HG03460 (cell line): ENCODE measurements around the gene COL25A1.

ENCODE experiments used
- ATAC-seq: cut with Tn5 transposase; IDR thresholded peaks from one replicate; pipeline ENCODE4 v1.9.1; 2021; ENCODE audit not compliant: unreplicated experiment

COL25A1 gene

DNA sequence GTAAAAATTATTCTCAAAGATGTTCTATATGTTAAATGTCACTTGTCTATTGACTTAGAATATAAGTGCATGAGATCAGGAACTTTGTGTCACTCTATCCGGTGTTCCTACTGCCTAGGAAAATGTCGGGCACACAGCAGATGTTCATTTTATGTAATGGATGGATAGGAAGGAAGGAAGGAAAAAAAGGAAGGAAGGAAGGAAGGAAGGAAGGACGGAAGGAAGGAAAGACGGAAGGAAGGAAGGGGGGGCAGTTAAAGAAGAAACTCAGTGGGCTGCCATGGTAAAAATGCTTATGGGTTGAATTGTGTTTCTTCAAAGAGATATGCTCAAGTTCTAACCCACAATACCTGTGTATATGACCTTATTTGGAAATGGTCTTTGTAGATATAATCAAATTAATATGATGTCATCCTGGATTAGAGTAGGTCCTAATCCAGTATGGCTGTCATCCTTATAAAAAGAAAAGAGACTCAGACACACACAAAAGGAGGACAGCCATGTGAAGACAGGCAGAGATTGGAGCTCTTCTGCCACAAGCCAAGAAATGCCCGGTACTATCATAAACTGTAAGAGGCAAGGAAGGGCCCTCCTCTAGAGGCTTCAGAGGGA lies 86.3 kb downstream of the COL25A1 start:
- no peak for ATAC-seq

- ATAC-seq = no peak
Measured at GRCh38 chr4:109215506-109215905, 87.0 kb downstream of the COL25A1 start.

GRCh38 chr4:109214622-109215301 lies 87.7 kb downstream of the COL25A1 start:
- ATAC-seq = no peak

DNA sequence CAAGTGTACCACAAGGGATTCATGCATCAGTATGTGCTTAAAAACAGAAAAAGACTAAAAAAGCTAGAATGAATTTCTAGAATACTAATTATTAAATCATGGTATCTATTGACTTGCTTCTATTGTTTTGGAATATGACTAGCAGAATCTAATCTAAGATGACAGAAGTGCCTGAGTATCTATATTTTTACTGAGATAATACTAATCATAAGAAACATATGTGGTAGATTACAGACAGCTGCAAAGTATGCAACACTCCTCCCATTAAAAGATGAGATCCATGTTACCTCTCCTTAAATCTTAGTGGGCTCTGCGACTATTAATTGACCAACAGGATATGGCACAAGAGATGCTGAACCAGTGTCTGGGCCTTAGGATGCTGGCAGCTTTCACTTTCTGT lies 89.4 kb downstream of the COL25A1 start:
- no peak for ATAC-seq

DNA sequence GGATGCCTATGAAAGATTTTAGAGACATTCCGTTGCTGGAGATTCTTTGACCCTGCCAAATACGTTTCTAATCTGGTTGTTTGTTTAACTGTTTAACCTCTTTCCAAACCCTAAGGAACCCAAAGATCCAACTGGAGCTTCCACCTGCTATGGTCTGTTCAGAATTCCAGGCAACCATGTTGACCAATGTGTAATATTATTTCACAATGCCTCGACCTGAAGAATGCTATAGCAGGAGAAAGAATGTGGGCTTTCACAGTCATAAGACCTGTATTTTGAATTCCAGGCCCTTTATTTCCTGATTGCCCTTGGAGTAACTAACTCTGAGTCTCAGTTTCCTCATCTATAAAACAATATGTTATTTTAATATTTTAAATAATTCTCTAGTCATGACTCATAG lies 90.8 kb downstream of the COL25A1 start:
- no peak for ATAC-seq

- ATAC-seq = no peak
Measured at GRCh38 chr4:109209647-109210046, 92.8 kb downstream of the COL25A1 start.

DNA sequence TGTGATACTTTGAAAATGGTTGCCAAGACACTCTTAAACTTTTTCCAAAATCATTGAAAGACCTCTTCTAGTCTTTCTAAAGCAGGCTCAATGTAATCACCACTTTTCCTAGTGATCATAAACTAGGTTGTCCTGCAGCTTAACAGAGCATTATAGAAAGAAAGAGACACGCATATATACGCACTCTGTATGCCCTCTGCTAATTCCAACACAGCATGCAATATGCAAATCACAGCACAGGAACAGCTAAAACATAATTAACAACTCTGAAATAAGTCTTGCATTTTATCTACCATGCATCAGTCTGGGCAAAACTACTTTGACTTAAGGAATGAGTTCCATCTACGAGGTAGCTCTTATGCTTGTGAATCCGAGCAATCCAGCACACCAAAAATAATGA lies 94.6 kb downstream of the COL25A1 start:
- ATAC-seq = no peak

DNA sequence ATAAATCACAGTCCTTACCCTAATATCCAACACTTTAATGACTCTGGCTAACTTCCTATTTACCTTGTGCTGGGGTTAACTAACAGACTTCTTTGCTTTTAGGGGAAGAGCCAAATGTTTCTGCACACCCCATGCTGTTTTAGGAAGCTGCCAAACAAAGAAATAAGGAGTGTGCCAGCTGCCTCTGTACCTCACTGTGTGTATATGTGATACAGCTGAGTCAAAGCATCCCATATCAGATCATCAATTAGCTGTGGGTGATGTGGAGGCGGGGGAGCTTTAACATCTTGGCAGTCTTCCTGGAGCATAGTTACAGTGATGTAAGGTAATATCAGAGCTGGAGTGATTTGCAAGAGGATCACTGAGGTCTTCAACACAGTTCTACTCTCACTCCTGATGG lies 95.4 kb downstream of the COL25A1 start:
- no peak for ATAC-seq

- ATAC-seq = no peak
Measured at GRCh38 chr4:109206620-109207019, 95.8 kb downstream of the COL25A1 start.

GRCh38 chr4:109205186-109205585 lies 97.3 kb downstream of the COL25A1 start:
- ATAC-seq = no peak

- no peak for ATAC-seq
Measured at GRCh38 chr4:109199585-109199984, 102.9 kb downstream of the COL25A1 start.

DNA sequence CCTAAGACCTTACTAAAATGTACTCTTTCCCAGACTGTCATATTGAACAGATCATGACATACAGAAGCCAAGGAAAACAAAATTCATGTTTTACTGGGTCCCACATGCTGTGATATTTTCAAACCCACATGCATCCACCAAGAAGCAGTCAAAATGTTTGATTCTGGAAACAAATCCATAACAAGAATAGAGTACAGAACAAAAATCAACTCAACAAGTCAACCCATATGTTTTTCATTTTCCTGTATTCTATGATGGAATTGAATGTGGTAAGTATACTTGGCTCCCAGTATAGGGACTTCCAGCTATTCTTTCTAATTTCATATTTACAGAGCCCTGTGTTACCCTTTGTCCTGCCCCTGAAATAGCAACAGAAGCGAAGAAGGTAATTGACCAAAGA lies 106.8 kb downstream of the COL25A1 start:
- ATAC-seq = no peak

- ATAC-seq = no peak
Measured at GRCh38 chr4:109191216-109191615, 111.2 kb downstream of the COL25A1 start.

GRCh38 chr4:109186458-109186945 lies 116.0 kb downstream of the COL25A1 start:
- no peak for ATAC-seq

- no peak for ATAC-seq
Measured at GRCh38 chr4:109185951-109186350, 116.5 kb downstream of the COL25A1 start.

DNA sequence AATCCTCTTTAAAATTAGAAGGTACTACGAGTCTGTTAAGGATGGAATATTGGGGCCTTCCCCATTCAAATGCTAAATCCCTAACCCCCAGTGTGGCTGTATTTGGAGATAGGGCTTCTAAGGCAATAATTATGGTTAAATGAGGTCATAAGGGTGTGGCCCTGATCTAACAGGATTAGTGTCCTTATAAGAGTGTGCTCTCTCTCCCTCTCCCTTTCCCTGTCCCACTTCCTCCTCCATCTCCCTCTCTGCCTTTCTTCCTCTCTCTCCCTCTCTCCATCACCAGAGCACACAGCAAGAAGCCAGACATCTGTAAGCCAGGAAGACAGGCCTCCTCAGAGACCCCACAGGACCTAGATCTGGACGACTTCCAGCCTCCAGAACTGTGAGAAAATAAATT lies 116.9 kb downstream of the COL25A1 start:
- no peak for ATAC-seq

DNA sequence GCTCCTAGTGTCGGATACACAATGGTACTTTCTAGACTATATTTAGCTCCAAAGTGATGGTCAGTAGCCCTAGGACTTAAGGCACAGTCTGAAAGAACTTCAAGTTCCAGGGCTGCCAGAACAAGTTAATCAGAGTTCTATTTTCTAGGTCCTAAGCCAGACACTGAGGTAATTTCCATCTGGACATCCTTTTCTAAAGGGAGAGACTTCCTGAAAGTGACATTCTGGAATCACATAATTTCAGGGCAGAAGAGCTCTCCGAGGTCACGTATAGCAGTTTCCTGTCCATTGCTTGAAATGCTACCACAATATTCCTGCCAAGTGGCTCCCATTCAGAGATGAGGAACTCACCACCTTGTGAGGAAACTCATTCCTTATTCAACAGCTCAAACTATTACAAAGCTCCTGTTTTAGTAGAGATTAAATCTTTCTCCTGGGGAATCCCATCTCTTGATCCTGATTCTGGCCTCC lies 117.9 kb downstream of the COL25A1 start:
- ATAC-seq = no peak

- no peak for ATAC-seq
Measured at GRCh38 chr4:109183931-109184490, 118.4 kb downstream of the COL25A1 start.

GRCh38 chr4:109182696-109183095 lies 119.8 kb downstream of the COL25A1 start:
- no peak for ATAC-seq

- no peak for ATAC-seq
Measured at GRCh38 chr4:109179061-109179460, 123.4 kb downstream of the COL25A1 start.

DNA sequence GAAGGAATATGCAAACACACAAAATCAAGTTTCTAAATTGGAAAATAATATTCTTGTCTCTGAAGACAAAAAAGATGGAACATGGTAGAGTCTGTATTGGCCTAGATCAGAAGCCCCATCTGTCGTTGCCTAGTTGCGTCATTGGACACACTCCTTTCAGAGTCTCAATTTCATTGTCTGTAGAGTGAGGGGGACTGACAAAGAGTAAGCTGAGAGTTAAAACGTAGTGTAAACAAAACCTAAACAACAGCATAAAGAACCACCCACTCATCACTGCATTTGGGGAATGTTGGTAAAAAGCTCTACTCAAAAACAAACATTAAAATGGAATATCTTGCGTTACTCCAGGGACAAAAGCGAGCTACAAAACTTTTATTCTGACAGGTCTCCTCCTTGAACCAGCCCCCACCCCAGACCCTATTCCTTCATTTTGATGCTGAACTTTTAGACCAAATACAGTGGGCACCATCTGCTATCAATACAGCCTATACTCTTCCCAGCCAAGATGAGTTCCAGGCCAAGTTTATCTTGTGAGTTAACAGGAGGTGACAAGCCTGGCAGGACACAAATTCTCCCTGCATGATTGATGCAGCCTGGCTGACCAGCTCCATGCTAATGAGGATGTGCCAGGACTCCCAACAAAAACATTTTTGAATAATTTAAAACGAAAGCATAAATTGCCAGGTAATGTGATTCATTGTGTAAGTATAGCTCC lies 125.2 kb downstream of the COL25A1 start:
- no peak for ATAC-seq
